Activated CD8-positive, alpha-beta memory T cell treated with anti-CD3 and anti-CD28 coated beads, Interleukin-2, amount 50 U/mL, for 24 hours (primary cell): ENCODE results near the gene KIF1B.
"Not testable (repeated sequence)": the region's sequence is repeated elsewhere in the genome, so short reads cannot be mapped to it uniquely, and the experiment has no call there.

ENCODE experiments used
- DNase-seq: peaks from one replicate; pipeline ENCODE4 v3.0.0-alpha.2; 2020; ENCODE audit errors: extremely low read depth

Gene KIF1B

GRCh38 chr1:10195570-10195969, 14.8 kb upstream of the KIF1B start:
- DNase-seq, result no peak

DNA sequence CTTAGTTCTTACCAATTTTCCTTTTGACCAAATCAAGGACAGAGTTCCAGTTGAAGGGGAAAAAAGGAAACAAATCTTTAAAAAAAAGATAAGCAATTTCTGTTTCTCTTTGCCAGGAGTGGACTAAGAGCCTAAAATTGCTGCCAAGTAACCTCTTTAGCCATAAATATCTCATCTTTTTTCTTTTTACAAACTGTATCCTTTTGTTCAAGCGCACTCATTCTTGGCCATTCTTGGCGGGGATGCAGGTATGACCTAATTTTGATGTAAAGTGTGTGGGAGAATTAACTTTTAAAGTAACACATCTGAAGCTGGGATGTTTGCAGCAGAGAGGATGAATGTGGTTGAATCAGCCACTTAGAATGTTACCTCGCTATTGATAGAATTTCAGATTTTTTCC, 13.4 kb upstream of the KIF1B start:
- DNase-seq, result no peak

DNA sequence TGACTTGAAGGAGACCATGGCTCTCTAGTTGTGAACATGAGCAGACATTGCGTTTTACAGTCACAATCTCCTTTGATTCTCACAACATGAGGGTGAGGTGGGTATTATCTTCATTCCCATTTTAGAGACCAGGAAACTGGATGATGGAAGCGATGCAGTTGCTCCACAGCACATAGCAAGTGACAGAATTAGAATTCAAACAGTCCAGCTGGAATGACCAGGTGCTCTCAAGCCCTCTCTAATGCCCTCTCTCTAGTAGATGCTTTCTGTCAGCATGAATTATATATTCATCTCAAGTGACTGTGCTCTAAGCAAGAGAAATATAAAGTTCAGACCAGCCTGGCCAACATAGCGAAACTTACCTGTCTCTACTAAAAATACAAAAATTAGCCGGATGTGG, 9.8 kb upstream of the KIF1B start:
- no peak for DNase-seq

DNA sequence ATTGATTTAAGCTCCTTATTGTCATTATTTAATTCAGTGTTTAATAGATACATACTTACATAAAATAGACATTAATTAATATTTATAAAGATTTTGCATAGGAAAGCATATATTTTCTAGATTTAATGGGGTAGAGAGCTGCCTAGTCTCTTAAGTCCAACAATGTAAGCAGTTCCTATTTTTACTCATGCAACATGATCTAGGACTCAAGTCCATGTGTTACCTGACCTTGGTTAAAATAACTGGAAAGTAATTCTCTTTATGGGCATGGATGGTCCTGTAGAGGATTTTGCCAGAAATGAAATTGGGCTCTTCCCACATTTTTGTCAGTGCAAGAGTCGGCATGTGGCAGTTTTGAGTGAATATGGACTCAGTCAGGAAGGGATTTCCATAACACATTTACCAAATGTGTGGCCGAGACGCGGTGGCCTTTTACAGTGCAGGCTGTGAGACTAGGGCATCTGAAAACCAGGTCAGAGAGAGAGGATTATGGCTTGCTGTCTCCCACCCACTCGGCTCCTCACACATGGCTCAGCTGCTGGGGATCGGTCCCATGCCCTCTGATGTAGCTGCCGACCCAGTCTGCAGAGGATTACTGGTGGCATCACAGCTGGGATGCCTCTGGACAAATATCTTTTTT, 6.2 kb upstream of the KIF1B start:
- no peak for DNase-seq

GRCh38 chr1:10205206-10205605, 5.2 kb upstream of the KIF1B start:
- DNase-seq, result not testable (repeated sequence)

DNA sequence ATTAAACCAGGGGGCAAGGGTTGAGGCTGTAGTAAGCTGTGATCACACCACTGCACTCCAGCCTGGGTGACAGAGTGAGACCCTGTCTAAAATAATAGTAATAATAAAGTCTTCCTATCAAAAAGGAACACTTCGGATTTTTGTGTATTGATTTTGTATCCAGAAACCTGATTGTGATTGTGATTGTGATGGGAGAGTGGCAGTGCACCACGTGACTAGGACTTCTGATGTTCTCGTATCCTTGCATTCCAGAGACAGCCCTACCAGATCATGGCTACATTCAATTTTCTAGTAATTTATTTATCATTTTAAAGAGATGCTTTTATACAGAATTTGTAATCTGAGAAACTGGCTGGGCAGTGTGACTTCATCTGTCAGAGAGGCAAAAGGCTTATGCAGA, 2.6 kb upstream of the KIF1B start:
- DNase-seq, result no peak

DNA sequence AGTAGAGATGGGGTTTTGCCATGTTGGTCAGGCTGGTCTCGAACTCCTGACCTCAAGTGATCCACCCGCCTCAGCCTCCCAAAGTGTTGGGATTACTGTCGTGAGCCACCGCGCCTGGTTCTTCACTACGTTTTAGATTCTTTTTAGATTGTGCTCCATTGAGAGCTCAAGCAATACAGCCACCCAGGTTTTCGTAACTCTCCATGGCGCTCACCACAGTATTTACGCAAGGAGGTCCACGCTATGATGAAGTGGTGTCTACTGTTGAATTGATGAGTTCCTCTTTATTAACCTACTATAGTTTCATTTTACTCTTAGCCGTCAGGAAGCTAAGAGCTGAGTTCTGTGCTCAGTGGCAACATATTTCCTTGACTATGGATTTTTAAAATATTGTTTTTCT, 1.8 kb upstream of the KIF1B start:
- DNase-seq, result no peak

DNA sequence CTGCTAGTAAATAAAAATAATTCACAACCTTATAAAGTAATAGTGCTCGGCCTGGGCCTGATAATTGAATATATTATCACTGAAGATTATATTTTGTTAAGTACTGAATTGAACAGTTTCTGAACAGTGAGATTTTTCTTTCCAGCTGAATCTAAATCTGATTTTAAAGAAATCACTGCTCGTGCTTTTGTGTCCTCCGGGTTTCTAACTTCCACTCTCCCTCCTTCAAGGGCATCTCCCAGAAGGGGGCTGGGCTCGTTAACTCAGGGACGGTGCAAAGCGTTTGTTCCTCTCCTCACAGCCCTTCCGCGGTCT, 823 bp upstream of the KIF1B start:
- no peak for DNase-seq

DNA sequence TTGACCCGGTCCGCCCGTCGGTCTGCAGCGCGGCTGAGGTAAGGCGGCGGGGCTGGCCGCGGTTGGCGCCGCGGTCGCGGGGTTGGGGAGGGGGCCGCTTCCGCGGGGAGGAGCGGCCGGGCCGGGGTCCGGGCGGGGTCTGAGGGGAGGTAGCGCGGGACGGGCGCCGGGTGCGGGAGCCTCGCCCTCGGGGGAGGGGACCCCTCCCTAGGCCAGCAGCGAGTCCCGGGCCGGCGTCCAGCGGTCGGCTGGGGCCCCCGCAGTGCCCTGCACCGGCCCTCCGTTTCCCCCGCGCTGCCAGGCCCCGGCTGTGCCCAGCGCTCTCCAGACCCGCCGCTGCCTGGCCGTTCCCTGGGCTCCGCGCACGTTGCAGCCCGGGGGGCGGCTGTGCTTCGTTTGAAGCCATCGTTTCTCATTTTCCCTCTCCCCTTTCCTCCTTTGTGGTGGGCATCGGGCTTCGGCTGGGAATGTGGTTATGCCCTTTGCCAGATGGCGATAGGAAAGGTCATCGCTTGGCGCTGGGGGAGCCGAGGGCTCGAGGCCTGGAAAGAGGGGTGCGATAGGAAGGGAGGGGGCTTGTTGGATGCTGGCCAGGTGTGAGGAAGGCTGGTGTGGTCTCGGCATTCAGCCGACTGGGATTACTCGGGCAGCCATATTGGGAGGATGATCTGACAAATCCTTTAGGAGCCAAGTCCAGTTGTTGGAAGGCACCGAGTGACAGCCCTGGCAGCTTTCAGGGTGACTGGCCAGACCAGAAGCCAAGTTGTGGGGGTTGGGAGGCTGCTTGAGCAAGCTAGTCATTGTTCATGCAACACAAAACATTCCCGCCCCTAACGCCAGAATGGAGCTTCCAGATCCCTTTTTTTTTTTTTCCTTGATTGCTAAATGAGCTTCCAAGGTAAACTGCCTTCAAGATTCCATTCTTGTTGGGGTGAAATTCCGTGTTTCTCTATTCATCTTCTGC, 753 bp downstream of the KIF1B start:
- DNase-seq, result no peak

DNA sequence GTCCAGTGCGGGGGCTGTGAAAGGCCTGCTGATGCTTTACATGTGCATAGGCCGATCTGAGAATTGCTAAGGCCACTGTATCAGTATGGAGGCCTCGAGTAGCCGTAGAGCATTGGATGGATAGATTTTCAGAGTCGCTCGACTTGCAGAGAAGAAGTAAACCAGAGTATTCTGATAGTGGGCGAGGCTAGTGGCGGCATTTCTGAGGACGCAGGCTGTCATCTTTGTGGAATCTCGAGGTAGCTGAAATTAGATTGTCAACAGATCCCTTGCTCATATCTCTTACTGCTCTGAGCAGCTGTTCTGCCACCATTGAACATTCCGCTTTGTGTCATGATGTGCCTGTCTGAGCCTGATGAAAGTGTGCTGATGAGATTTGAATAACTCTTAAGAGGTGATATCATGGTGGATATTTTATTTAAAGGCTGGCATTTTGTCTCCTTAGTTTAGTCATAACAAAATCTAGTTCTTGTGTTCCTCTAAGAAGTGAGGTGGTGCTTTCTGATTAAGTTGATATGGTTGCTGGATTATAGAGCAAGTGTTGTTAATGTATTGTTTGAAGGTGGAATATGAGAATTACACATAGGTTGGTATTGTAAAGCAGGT, 1.5 kb downstream of the KIF1B start:
- no peak for DNase-seq

GRCh38 chr1:10212476-10212875, 2.1 kb downstream of the KIF1B start:
- no peak for DNase-seq

DNA sequence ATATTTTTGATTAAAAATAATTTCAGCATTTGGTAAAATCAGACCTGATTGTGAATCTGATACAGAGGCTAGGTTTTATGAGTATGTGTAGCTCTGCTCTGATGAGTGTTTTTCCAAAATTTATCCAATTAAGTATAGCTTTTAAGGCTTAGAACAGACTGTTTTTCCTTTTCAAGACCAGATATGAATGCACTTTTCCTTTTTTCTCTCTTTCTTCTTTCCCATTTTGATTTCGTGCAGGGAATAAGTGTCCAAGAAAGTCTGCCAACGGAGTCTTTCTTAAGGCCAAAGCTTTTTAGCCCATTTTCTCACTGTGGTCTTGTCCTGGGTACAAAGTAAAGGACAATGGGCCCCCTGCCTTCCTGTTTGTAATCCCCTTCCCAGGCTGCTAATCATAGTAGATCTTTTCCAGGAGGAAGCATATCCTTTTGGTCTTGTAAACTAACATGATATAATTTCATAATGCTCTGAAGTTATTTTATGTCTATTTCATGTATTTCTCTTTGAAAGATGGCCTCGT, 2.9 kb downstream of the KIF1B start:
- no peak for DNase-seq

DNA sequence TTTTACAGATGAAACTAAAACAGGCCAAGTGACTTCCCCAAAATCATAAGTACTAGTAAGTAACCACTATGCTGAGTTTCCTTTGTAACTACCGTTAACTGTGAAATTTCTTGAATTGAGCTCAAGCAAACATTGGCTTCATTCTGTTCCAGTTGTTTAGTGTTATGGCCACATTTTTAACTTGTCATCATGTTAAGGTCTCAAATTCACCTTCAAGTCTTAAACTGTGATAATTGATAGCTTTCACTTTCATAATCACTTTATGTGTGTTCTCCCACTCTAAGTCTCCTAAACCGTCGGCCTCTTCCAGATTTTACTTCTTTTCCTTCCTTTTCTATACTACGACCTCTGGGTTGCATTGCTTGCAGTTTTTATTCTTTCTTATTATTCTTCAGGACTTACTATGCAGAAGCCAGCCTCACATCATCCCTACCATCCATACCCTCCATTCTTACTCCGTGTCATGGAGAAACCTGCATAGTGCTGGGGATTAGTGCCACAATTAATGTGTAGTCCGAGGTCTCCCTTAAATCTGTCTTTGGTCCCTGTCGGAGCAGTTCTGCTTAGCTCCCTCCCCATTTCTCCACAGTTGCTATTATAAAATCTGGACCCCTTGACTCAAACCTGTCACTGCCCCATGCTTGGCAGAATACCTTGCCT, 5.8 kb downstream of the KIF1B start:
- no peak for DNase-seq

GRCh38 chr1:10217748-10218441, 7.5 kb downstream of the KIF1B start:
- no peak for DNase-seq

GRCh38 chr1:10220200-10220599, 9.8 kb downstream of the KIF1B start:
- no peak for DNase-seq

DNA sequence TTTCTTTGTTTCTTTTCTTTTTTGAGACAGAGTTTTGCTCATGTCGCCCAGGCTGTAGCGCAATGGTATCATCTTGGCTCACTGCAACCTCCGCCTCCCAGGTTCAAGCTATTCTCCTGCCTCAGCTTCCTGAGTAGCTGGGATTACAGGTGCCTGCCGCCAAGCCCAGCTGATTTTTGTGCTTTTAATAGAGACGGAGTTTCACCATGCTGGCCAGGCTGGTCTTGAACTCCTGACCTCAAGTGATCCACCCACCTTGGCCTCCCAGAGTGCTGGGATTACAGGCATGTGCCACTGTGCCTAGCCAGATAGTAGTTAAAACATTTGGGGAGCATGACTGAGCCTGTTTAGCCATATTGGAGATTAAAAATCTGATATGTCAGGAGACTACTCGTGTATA, 10.3 kb downstream of the KIF1B start:
- not testable (repeated sequence) for DNase-seq

DNA sequence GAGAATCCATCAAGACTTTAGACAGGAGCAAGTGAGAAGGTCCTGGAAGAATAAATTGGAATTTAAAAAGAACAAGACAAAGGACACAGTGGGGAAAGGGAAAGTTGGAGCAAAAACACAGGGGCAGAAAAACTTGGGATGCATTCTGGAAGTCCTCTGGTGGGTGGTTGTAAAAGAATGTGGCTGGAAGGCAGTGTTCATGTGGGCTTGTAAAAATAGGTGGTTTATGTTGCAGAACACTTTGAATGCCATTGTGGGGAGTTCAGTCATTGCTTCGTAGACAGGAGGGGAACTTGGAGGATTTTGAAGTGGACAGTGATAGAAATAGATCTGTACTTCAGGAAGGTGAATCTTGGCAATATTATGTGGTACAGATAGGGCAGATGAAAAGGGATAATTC, 15.2 kb downstream of the KIF1B start:
- no peak for DNase-seq

DNA sequence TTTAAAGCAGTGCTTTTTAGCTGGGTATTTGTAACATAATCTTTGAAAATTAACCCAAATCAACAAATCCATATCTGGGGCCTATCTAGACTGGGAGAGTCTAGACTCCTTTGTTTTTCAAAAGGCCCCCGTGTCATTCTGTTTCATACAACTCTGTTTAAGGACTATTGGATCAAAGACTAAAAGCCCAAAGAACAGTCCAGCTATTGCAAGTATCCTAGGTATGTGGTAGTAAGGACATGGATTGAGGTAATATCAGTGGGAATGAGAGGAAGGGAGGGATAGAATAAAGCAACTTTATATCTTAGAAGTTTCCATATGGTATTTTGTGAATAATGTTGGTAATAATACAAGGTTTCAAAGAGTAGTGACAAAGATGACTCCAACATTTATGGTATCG, 18.2 kb downstream of the KIF1B start:
- no peak for DNase-seq

GRCh38 chr1:10229903-10230302, 19.5 kb downstream of the KIF1B start:
- no peak for DNase-seq

DNA sequence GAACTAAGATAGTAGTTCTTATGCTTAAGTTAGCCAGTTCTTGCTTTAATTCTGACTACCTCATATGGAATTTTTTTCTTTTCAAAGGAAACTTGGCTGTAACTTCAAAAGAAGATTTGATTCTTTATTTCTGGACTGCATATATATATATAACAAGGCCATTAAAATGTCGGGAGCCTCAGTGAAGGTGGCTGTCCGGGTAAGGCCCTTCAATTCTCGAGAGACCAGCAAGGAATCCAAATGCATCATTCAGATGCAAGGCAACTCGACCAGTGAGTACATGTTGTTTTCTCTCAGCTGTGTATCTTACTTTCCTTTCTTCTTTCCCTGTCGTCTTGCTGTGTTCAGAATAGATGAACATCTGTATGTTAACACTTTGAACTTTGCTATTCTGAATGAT, 21.8 kb downstream of the KIF1B start:
- DNase-seq, result no peak

DNA sequence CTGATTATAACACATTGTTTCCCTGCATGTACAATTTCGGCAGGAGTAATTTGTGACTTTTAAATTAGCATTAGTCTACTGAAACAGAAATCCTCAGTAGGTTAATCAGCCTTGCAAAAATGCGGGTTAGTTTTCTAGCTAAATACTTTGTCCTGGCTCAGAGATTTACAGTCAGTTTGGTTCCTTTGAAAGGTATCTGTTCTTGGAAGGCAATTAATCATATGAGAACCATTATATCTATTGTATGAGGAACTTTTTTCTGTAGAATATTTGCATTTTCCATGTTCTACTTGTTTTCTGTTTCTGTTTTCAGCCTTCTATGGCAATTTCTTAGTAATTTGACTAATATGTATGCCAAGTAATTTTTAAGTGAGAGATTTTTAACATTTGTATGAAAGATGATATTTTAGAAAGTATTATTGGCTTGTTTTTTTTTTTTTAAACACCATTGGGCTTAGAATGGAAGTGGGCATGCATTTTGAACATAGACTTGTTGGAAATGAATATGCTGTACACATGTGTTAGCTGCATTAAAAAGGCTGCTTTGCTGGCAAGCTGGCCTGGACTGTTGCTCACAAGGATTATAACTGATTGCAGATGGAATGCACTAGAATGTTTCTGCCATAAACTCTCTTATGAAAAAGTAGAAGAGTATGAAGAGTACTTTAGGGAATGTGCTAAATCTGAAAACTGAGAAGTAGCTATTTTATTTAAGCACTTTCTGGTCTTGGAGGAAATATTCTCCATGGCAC, 26.2 kb downstream of the KIF1B start:
- no peak for DNase-seq
